ENCODE measurements around the gene HS1BP3.

DNA sequence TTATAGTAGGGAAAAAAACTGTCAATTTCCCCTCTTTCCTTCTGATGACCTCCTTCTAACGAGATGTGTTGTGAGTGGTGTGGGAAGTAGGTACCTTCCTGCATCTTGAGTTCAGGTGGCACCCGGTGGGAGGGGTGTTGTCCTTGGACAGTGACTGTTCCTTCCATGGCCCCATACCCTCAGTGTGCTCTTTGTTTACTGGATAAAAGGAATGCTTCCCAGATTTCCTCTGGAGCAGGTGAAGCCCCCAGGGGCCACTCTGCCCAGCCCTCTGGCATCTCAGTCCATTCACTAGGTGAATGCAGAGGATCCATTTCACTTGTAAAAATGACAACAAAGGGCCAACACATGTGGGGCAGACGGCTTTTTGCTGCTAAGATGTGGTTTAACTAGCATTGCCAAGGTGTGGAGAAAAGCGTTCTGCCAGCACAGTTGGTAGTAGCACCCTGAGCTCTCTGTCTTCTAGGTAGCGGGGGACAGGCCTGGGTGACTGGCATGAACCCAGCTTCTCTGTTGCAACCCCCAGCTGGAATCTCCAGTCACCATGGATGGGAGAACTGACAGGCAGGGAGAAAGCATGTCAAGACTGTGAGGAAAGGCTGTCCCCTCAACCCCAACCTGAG lies 22.9 kb upstream of the HS1BP3 start:
- no peak for TF ChIP-seq EZH2 (IDR thresholded peaks at IDR 0.05; ENCODE audit: low read depth)
- TF ChIP-seq, protein P1, sequence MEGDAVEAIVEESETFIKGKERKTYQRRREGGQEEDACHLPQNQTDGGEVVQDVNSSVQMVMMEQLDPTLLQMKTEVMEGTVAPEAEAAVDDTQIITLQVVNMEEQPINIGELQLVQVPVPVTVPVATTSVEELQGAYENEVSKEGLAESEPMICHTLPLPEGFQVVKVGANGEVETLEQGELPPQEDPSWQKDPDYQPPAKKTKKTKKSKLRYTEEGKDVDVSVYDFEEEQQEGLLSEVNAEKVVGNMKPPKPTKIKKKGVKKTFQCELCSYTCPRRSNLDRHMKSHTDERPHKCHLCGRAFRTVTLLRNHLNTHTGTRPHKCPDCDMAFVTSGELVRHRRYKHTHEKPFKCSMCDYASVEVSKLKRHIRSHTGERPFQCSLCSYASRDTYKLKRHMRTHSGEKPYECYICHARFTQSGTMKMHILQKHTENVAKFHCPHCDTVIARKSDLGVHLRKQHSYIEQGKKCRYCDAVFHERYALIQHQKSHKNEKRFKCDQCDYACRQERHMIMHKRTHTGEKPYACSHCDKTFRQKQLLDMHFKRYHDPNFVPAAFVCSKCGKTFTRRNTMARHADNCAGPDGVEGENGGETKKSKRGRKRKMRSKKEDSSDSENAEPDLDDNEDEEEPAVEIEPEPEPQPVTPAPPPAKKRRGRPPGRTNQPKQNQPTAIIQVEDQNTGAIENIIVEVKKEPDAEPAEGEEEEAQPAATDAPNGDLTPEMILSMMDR (conservative IDR thresholded peaks at IDR 0.05): no peak

Measured in PC-9 (cell line).